Prostate gland (tissue), 2 donors: Measurements from ENCODE around the gene URM1.

ENCODE experiments used
- POLR2A ChIP-seq: fragments of 450-650 bp; IDR thresholded peaks from one replicate; pipeline ENCODE4 v1.6.1; 2016; ENCODE audit warnings: antibody characterized with exemption, mild to moderate bottlenecking
- POLR2AphosphoS5 ChIP-seq: sonication (generic); formaldehyde crosslinking; IDR thresholded peaks from one replicate; pipeline ENCODE4 v1.6.1; 2017; ENCODE audit warnings: antibody characterized with exemption
- TF ChIP-seq, protein P1 (sequence below), 4 experiments: fragments of 200-600 bp in 2 of 4; fragments of 450-650 bp in 2 of 4; sonication (generic) in 2 of 4; IDR thresholded peaks; 1 replicate in 3 of 4; 2 replicates in 1 of 4; pipeline ENCODE4 v1.5.1; 2016 to 2019; ENCODE audit warnings: antibody characterized with exemption in 4 of 4, mild to moderate bottlenecking in 2 of 4, moderate library complexity in 2 of 4

DNA sequence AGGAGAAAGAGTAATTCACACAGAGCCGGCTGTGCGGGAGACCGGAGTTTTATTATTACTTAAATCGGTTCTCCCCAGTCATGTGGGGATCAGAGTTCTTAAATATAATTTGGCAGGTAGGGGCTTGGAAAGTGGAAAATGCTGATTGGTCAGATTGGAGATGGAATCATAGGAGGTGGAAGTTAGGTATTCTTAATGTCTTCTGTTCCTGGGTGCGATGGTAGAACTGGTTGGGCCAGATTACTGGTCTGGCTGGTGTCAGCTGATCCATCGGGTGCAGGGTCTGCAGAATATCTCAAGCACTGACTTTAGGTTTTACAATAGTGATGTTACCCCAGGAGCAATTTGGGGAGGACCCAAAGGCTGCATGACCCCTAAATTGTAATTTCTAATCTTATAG lies 44.8 kb downstream of the URM1 start:
- TF ChIP-seq, protein P1, sequence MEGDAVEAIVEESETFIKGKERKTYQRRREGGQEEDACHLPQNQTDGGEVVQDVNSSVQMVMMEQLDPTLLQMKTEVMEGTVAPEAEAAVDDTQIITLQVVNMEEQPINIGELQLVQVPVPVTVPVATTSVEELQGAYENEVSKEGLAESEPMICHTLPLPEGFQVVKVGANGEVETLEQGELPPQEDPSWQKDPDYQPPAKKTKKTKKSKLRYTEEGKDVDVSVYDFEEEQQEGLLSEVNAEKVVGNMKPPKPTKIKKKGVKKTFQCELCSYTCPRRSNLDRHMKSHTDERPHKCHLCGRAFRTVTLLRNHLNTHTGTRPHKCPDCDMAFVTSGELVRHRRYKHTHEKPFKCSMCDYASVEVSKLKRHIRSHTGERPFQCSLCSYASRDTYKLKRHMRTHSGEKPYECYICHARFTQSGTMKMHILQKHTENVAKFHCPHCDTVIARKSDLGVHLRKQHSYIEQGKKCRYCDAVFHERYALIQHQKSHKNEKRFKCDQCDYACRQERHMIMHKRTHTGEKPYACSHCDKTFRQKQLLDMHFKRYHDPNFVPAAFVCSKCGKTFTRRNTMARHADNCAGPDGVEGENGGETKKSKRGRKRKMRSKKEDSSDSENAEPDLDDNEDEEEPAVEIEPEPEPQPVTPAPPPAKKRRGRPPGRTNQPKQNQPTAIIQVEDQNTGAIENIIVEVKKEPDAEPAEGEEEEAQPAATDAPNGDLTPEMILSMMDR (IDR thresholded peaks at IDR 0.05) = no peak
- TF ChIP-seq POLR2A (no peak), POLR2AphosphoS5 (peak; percentile 39)
